Glutamatergic neuron (in vitro differentiated cells): ENCODE measurements around the gene HEATR1. TPM values are rescaled to one million over a fixed set of nuclear protein-coding genes. Genes with fewer than 3 reads are reported as not detected.

Source experiments
- DNase-seq: peaks from one replicate; pipeline ENCODE4 v3.0.0; 2022
- H3K27ac Mint-ChIP-seq: one replicate; pipeline ENCODE4 v1.8.0; 2020; ENCODE audit warnings: mild to moderate bottlenecking, mixed read lengths, inconsistent platforms; ENCODE audit not compliant: unreplicated experiment
- H3K27me3 Mint-ChIP-seq: one replicate; pipeline ENCODE4 v1.8.0; 2020; ENCODE audit warnings: mild to moderate bottlenecking, moderate library complexity, mixed read lengths, inconsistent platforms; ENCODE audit not compliant: unreplicated experiment
- H3K36me3 Mint-ChIP-seq: one replicate; pipeline ENCODE4 v1.8.0; 2020; ENCODE audit warnings: mild to moderate bottlenecking, mixed read lengths, inconsistent platforms; ENCODE audit not compliant: unreplicated experiment
- H3K4me1 Mint-ChIP-seq: one replicate; pipeline ENCODE4 v1.8.0; 2020; ENCODE audit warnings: mild to moderate bottlenecking, low read depth, mixed read lengths, inconsistent platforms; ENCODE audit not compliant: unreplicated experiment
- H3K4me3 Mint-ChIP-seq: one replicate; pipeline ENCODE4 v1.8.0; 2020; ENCODE audit warnings: mild to moderate bottlenecking, mixed read lengths, inconsistent platforms; ENCODE audit not compliant: unreplicated experiment
- H3K9me3 Mint-ChIP-seq: one replicate; pipeline ENCODE4 v1.8.0; 2020; ENCODE audit warnings: mild to moderate bottlenecking, moderate library complexity, mixed read lengths, inconsistent platforms; ENCODE audit not compliant: unreplicated experiment
- CTCF ChIP-seq: fragments of 200-600 bp; sonication (generic); IDR thresholded peaks from one replicate; pipeline ENCODE4 v1.5.0; 2021; ENCODE audit not compliant: partially characterized antibody, unreplicated experiment
- total RNA-seq: library from RNA; stranded (reverse); fragmentation: NEBNext Ultra II Directional; extraction: Animal tissue kit (Norgen Biotek cat#: 25700); gene quantifications from one replicate; pipeline ENCODE4 v1.2.1, GENCODE V29; 2021; ENCODE audit not compliant: unreplicated experiment

The HEATR1 gene
- total RNA-seq, 1 donor from 2014 or later = 31.7 TPM

DNA sequence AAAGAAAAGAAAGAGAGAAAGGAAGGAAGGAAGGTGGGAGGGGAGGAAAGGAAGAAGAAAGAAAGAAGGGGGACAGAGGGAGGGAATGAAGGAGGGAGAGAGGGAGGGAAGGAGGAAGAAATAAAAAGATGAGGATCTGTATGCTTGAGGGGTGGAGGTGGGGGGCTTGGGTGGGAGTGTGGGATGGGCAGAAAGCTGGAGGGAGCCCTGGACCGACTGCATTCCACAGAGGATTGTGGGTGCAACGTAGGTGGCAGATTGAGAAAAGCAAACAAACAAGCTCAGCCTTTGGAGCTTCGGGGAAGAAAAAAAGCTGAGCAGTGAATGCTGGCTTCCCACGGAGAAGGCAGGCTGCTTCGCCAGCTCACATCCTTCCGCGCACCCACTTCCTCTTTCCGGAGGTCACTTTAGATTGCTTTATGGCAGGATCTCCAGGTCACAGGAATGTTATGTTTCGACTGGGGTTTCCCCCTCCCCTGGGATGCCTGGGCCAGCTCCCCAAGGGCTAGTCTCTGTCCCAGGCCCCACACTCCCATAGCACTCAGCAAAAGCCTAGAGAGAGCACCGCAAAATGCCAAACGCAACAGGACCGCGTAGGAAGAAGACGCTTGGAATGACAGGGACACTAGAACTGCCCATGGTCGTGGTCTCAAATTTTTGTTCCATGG, 101.2 kb downstream of the HEATR1 start:
- no peak for DNase-seq
- no peak overlapping the region for H3K4me3 Mint-ChIP-seq
- no peak overlapping the region for H3K27ac Mint-ChIP-seq
- H3K36me3 Mint-ChIP-seq = no peaks in the 10 kb centered on the region
- peaks cover 1% of the 10 kb centered on the region for H3K9me3 Mint-ChIP-seq
- H3K27me3 Mint-ChIP-seq = peaks cover 2% of the 10 kb centered on the region
- TF ChIP-seq CTCF = no peak
- H3K4me1 Mint-ChIP-seq = no peaks in the 10 kb centered on the region

DNA sequence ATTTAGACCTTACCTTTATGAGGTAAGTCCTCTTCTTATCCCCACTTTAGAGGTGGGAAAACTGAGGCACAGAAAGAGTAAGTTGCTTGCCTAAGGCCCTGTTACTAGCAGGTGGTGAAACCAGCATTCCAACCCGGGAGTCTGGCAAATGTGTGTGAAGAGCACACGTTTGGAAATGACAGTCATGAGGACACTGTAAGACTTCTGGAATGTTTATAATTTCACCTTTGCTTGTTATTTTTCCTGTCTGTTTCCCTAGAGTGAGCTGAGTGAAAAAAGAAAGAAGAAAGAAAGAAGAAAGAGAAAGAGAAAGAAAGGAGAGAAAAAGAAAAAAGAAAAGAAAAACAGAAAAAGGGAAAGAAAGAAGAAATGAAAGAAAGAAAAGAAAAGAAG, 101.7 kb downstream of the HEATR1 start:
- Mint-ChIP-seq H3K27me3 (peaks cover 2% of the 10 kb centered on the region), H3K36me3 (no peaks in the 10 kb centered on the region), H3K27ac (no peak overlapping the region), H3K4me1 (no peaks in the 10 kb centered on the region), H3K9me3 (peaks cover 1% of the 10 kb centered on the region), H3K4me3 (no peak overlapping the region)
- DNase-seq = no peak
- no peak for TF ChIP-seq CTCF

DNA sequence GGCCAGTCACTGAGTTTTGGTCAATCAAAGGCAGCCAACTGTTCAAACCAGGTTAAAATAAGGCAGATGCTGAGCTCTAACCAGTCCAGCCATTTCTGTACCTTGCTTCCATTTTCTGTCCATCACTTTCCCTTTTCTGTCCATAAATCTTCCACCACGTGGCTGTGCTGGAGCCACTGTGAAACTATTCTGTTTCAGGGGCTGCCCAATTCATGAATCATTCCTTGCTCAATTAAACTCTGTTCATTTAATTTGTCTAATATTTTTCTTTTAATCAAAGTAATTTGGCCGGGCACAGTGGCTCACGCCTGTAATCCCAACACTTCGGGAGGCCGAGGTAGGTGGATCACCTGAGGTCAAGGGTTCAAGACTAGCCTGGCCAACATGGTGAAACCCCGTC, 103.2 kb downstream of the HEATR1 start:
- peaks cover 1% of the 10 kb centered on the region for H3K9me3 Mint-ChIP-seq
- H3K4me3 Mint-ChIP-seq = no peak overlapping the region
- no peaks in the 10 kb centered on the region for H3K36me3 Mint-ChIP-seq
- H3K27me3 Mint-ChIP-seq = peaks cover 2% of the 10 kb centered on the region
- H3K27ac Mint-ChIP-seq = no peak overlapping the region
- TF ChIP-seq CTCF = no peak
- no peak for DNase-seq
- H3K4me1 Mint-ChIP-seq = no peaks in the 10 kb centered on the region

Other genes with a start within 250 kb of the HEATR1 start
- gene EDARADD, start 210.2 kb downstream of the HEATR1 start, total RNA-seq = 0.98 TPM
- 33.3 TPM for gene LGALS8, start 80.5 kb downstream of the HEATR1 start, total RNA-seq
- 2.7 TPM for gene ACTN2, start 82.0 kb upstream of the HEATR1 start, total RNA-seq
- 33.2 TPM for gene MTR, start 190.8 kb upstream of the HEATR1 start, total RNA-seq